Measurements from ENCODE around the gene EIF2AK3. TPM values are rescaled to one million over a fixed set of nuclear protein-coding genes. Genes with fewer than 3 reads are reported as not detected.

EIF2AK3 gene
- total and polyA plus RNA-seq, 2 of the 13 experiments (the other 11 are each of a cell fraction or from before 2014, with no cell fraction given): 10.3 to 30.6 TPM

DNA sequence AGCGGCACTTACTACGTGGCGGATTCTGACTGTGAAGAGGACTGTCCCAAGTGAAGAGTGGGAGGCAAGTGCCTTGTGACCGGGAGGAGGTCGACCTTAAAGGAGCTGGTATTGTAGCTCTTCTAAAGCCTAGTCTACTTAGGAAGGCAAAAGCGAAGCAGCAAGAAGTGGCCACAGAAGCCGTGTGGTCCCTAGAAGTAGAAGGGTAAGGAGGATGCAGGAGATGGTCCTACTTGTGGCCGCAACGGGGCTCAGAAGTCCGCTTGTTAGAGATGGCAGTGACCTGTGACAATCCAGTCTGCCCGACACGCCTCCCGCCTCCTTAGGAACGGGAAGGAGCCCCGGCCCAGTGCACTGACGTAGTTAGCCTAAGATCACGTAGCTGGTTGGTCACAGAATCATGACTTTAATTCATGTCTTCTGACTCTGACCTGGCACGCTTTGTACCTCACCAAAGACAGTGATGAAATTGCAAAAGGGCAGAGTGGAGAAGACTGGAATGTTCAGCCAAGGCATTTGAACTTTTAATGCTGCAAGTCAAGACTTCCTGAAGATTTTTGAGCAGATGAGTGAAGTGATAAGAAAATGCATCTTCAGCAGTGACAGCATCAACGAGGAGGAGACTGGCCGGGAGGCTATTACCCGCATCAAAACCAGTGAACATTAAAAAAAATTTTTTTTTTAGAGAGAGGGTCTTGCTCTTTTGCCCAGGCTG is 749 bp upstream of the EIF2AK3 start (continued):
- TF ChIP-seq, protein P1, sequence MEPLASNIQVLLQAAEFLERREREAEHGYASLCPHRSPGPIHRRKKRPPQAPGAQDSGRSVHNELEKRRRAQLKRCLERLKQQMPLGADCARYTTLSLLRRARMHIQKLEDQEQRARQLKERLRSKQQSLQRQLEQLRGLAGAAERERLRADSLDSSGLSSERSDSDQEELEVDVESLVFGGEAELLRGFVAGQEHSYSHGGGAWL (CRISPR knock-in tag; IDR thresholded peaks at IDR 0.05): peak; percentile 32; the same call in 1 of the 2 replicates
- TF ChIP-seq REPIN1 (CRISPR knock-in tag; IDR thresholded peaks at IDR 0.05; ENCODE audit: borderline replicate concordance, low read depth): 0 out of 2 replicates have a peak, but pooled peaks have one; percentile 24
- TF ChIP-seq HMG20A (CRISPR knock-in tag; IDR thresholded peaks at IDR 0.05; ENCODE audit: borderline replicate concordance): peak; percentile 23; the same call in 1 of the 2 replicates
- TF ChIP-seq ZNF879 (CRISPR knock-in tag; IDR thresholded peaks at IDR 0.05): no peak
- TF ChIP-seq SOX5 (CRISPR knock-in tag; IDR thresholded peaks at IDR 0.05; ENCODE audit: borderline replicate concordance): no peak
- TF ChIP-seq, protein P2, sequence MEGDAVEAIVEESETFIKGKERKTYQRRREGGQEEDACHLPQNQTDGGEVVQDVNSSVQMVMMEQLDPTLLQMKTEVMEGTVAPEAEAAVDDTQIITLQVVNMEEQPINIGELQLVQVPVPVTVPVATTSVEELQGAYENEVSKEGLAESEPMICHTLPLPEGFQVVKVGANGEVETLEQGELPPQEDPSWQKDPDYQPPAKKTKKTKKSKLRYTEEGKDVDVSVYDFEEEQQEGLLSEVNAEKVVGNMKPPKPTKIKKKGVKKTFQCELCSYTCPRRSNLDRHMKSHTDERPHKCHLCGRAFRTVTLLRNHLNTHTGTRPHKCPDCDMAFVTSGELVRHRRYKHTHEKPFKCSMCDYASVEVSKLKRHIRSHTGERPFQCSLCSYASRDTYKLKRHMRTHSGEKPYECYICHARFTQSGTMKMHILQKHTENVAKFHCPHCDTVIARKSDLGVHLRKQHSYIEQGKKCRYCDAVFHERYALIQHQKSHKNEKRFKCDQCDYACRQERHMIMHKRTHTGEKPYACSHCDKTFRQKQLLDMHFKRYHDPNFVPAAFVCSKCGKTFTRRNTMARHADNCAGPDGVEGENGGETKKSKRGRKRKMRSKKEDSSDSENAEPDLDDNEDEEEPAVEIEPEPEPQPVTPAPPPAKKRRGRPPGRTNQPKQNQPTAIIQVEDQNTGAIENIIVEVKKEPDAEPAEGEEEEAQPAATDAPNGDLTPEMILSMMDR (CRISPR knock-in tag; IDR thresholded peaks at IDR 0.05): peak; percentile 39
- no peak for TF ChIP-seq HNRNPK (IDR thresholded peaks at IDR 0.05; ENCODE audit: low read depth, low read length, poor library complexity, severe bottlenecking)
- TF ChIP-seq SRSF9 (IDR thresholded peaks at IDR 0.05; ENCODE audit: borderline replicate concordance, insufficient read depth, low read depth, low read length, poor library complexity, severe bottlenecking): no peak
- TF ChIP-seq MAF1 (CRISPR knock-in tag; IDR thresholded peaks at IDR 0.05; ENCODE audit: borderline replicate concordance): no peak
- TF ChIP-seq HDAC2 (CRISPR knock-in tag; IDR thresholded peaks at IDR 0.05): no peak; the same call in none of the 2 replicates
- TF ChIP-seq ZBTB25 (CRISPR knock-in tag; IDR thresholded peaks at IDR 0.05): no peak; the same call in 1 of the 2 replicates
- no peak for TF ChIP-seq ZNF552 (CRISPR knock-in tag; IDR thresholded peaks at IDR 0.05; ENCODE audit: borderline replicate concordance)
- TF ChIP-seq ZNF749 (CRISPR knock-in tag; IDR thresholded peaks at IDR 0.05; ENCODE audit: borderline replicate concordance): no peak
- no peak for TF ChIP-seq ZNF383 (CRISPR knock-in tag; IDR thresholded peaks at IDR 0.05; ENCODE audit: borderline replicate concordance)
- no peak; the same call in 1 of the 2 replicates for TF ChIP-seq ZNF24 (IDR thresholded peaks at IDR 0.05)
- TF ChIP-seq, protein P3, sequence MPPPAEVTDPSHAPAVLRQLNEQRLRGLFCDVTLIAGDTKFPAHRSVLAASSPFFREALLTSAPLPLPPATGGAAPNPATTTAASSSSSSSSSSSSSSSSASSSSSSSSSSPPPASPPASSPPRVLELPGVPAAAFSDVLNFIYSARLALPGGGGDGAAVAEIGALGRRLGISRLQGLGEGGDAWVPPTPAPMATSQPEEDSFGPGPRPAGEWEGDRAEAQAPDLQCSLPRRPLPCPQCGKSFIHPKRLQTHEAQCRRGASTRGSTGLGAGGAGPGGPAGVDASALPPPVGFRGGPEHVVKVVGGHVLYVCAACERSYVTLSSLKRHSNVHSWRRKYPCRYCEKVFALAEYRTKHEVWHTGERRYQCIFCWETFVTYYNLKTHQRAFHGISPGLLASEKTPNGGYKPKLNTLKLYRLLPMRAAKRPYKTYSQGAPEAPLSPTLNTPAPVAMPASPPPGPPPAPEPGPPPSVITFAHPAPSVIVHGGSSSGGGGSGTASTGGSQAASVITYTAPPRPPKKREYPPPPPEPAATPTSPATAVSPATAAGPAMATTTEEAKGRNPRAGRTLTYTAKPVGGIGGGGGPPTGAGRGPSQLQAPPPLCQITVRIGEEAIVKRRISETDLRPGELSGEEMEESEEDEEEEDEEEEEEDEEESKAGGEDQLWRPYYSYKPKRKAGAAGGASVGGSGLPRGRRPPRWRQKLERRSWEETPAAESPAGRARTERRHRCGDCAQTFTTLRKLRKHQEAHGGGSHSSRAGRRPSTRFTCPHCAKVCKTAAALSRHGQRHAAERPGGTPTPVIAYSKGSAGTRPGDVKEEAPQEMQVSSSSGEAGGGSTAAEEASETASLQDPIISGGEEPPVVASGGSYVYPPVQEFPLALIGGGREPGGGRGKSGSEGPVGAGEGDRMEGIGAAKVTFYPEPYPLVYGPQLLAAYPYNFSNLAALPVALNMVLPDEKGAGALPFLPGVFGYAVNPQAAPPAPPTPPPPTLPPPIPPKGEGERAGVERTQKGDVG (CRISPR knock-in tag; IDR thresholded peaks at IDR 0.05; ENCODE audit: borderline replicate concordance): no peak; the same call in 1 of the 2 replicates
- 0 out of 2 replicates have a peak, but pooled peaks have one; percentile 78 for TF ChIP-seq ZNF510 (CRISPR knock-in tag; IDR thresholded peaks at IDR 0.05; ENCODE audit: low read depth)
- TF ChIP-seq, protein P4, sequence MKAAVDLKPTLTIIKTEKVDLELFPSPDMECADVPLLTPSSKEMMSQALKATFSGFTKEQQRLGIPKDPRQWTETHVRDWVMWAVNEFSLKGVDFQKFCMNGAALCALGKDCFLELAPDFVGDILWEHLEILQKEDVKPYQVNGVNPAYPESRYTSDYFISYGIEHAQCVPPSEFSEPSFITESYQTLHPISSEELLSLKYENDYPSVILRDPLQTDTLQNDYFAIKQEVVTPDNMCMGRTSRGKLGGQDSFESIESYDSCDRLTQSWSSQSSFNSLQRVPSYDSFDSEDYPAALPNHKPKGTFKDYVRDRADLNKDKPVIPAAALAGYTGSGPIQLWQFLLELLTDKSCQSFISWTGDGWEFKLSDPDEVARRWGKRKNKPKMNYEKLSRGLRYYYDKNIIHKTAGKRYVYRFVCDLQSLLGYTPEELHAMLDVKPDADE (CRISPR knock-in tag; IDR thresholded peaks at IDR 0.05): no peak
- no peak for TF ChIP-seq ZNF432 (CRISPR knock-in tag; IDR thresholded peaks at IDR 0.05; ENCODE audit: borderline replicate concordance)
